Liver (tissue), 9 donors: ENCODE data around the gene TMEM120B. TPM values are rescaled to one million over a fixed set of nuclear protein-coding genes. Genes with fewer than 3 reads are reported as not detected.

Source experiments
- DNase-seq: peaks from one replicate; pipeline ENCODE4 v3.0.0-alpha.2; 2017; ENCODE audit warnings: low spot score
- H3K27ac ChIP-seq, 2 donors: one replicate each; pipeline ENCODE4 v1.7.0; 2013; ENCODE audit warnings: inconsistent platforms in 2 of 2, low read length in 2 of 2, control low read depth in 1 of 2, low read depth in 1 of 2, mild to moderate bottlenecking in 1 of 2
- H3K27me3 ChIP-seq, 4 donors: one replicate each; pipeline versions ENCODE4 v1.6.1 to v1.7.0; 2013; ENCODE audit warnings: low read length in 3 of 4, inconsistent platforms in 1 of 4, mild to moderate bottlenecking in 1 of 4, moderate library complexity in 1 of 4; ENCODE audit not compliant: control insufficient read depth in 4 of 4, insufficient read depth in 4 of 4
- H3K36me3 ChIP-seq, 4 donors: one replicate each; pipeline versions ENCODE4 v1.6.1 to v1.7.0; 2013; ENCODE audit warnings: low read length in 3 of 4, mild to moderate bottlenecking in 3 of 4, low read depth in 1 of 4, moderate library complexity in 1 of 4; ENCODE audit not compliant: control insufficient read depth in 4 of 4, insufficient read depth in 3 of 4
- H3K4me1 ChIP-seq, 4 donors: one replicate each; pipeline versions ENCODE4 v1.6.1 to v1.7.0; 2013; ENCODE audit warnings: low read length in 3 of 4, mild to moderate bottlenecking in 3 of 4, moderate library complexity in 1 of 4; ENCODE audit not compliant: control insufficient read depth in 4 of 4, insufficient read depth in 4 of 4
- H3K4me3 ChIP-seq, 3 donors: one replicate each; pipeline versions ENCODE4 v1.6.1 to v1.7.0; 2013; ENCODE audit warnings: low read length in 3 of 3, control low read depth in 1 of 3, low read depth in 1 of 3, mild to moderate bottlenecking in 1 of 3
- H3K9ac ChIP-seq, 2 donors: one replicate each; pipeline ENCODE4 v1.7.0; 2013; ENCODE audit warnings: low read length in 2 of 2, mild to moderate bottlenecking in 2 of 2, moderate library complexity in 2 of 2, control low read depth in 1 of 2, low read depth in 1 of 2
- H3K9me3 ChIP-seq, 4 donors: one replicate each; pipeline versions ENCODE4 v1.6.1 to v1.7.0; 2013; ENCODE audit warnings: low read length in 3 of 4; ENCODE audit not compliant: control insufficient read depth in 4 of 4
- EGR1 ChIP-seq, 2 donors: IDR thresholded peaks; 2 replicates each; pipeline ENCODE4 v1.6.1; 2016 to 2018; ENCODE audit warnings: antibody characterized with exemption in 2 of 2, low read depth in 2 of 2
- FOXA1 ChIP-seq: IDR thresholded peaks from 2 replicates; pipeline ENCODE4 v1.6.1; 2016; ENCODE audit warnings: antibody characterized with exemption
- FOXA2 ChIP-seq: IDR thresholded peaks from 2 replicates; pipeline ENCODE4 v1.6.1; 2016; ENCODE audit warnings: antibody characterized with exemption
- GABPA ChIP-seq, 2 donors: IDR thresholded peaks in 1 of 2; conservative IDR thresholded peaks in 1 of 2; 2 replicates each; pipeline ENCODE4 v1.6.1; 2016; ENCODE audit warnings: antibody characterized with exemption in 2 of 2, mild to moderate bottlenecking in 1 of 2, moderate library complexity in 1 of 2
- HNF4A ChIP-seq, 2 donors: conservative IDR thresholded peaks; 2 replicates each; pipeline ENCODE4 v1.6.1; 2016; ENCODE audit warnings: antibody characterized with exemption in 2 of 2, mild to moderate bottlenecking in 2 of 2
- HNF4G ChIP-seq: IDR thresholded peaks from 2 replicates; pipeline ENCODE4 v1.6.1; 2016; ENCODE audit warnings: antibody characterized with exemption
- MAX ChIP-seq: IDR thresholded peaks from 2 replicates; pipeline ENCODE4 v1.6.1; 2016; ENCODE audit warnings: antibody characterized with exemption
- NR2F2 ChIP-seq: IDR thresholded peaks from 2 replicates; pipeline ENCODE4 v1.6.1; 2016; ENCODE audit warnings: antibody characterized with exemption
- REST ChIP-seq: IDR thresholded peaks from 2 replicates; pipeline ENCODE4 v1.6.1; 2016; ENCODE audit warnings: antibody characterized with exemption, mild to moderate bottlenecking
- RXRA ChIP-seq, 2 donors: IDR thresholded peaks; 2 replicates each; pipeline ENCODE4 v1.6.1; 2017 to 2018; ENCODE audit warnings: antibody characterized with exemption in 2 of 2, mild to moderate bottlenecking in 1 of 2
- SP1 ChIP-seq: IDR thresholded peaks from 2 replicates; pipeline ENCODE4 v1.6.1; 2018; ENCODE audit warnings: antibody characterized with exemption, mild to moderate bottlenecking
- TAF1 ChIP-seq: conservative IDR thresholded peaks from 2 replicates; pipeline ENCODE4 v1.6.1; 2016; ENCODE audit warnings: antibody characterized with exemption, mild to moderate bottlenecking
- YY1 ChIP-seq: IDR thresholded peaks from 2 replicates; pipeline ENCODE4 v1.6.1; 2016; ENCODE audit warnings: antibody characterized with exemption, mild to moderate bottlenecking
- ZBTB33 ChIP-seq: IDR thresholded peaks from 2 replicates; pipeline ENCODE4 v1.6.1; 2016; ENCODE audit warnings: antibody characterized with exemption
- WGBS: extraction: QIAGEN DNeasy Blood & Tissue Kit; methylation state at CpG from one replicate; pipeline ENCODE4 v1.1.7; 2013; 5-methylcytosine and 5-hydroxymethylcytosine counted together
- polyA plus RNA-seq, 2 donors: library from polyadenylated mRNA; stranded (reverse) in 1 of 2; unstranded in 1 of 2; fragments of 200-250 nt in 1 of 2; fragments of >200 nt in 1 of 2; fragmentation: Nextera tagmentation in 1 of 2; extraction: Ambion mirVana in 1 of 2; gene quantifications; one replicate each; pipeline versions ENCODE4 v1.2.1 to v1.2.3, GENCODE V29; 2013 to 2015
- total RNA-seq, 2 donors: library from RNA; depleted of rRNA; stranded (reverse); fragments of >200 nt; gene quantifications; one replicate each; pipeline ENCODE4 v1.2.3, GENCODE V29; 2014
- TF ChIP-seq, protein P1 (sequence below): IDR thresholded peaks from 2 replicates; pipeline ENCODE4 v1.6.1; 2016; ENCODE audit warnings: antibody characterized with exemption
- donor health status: healthy.
- donor health status: healthy.
- donor health status: healthy.
- donor health status: healthy.
- donor health status: healthy.

TMEM120B gene
- total and polyA plus RNA-seq, 4 donors: 1.6 to 9.2 (median 3.4) TPM

- H3K27ac ChIP-seq: no peak overlapping the region
- H3K27me3 ChIP-seq: no peaks in the 10 kb centered on the region
- DNase-seq: no peak
- H3K36me3 ChIP-seq: peaks cover 34 to 76% (median 43%) of the 10 kb centered on the region in 4 donors
- TF ChIP-seq EGR1 (IDR thresholded peaks at IDR 0.05; ENCODE audit: low read depth in 2 of 2) (no peak), HNF4A (conservative IDR thresholded peaks at IDR 0.05) (no peak), GABPA (IDR thresholded peaks at IDR 0.05 in 1 of 2, conservative IDR thresholded peaks at IDR 0.05 in 1 of 2) (no peak), ZBTB33 (no peak), FOXA2 (no peak), FOXA1 (no peak), HNF4G (no peak), MAX (no peak), RXRA (IDR thresholded peaks at IDR 0.05) (no peak)
- TF ChIP-seq, protein P1, sequence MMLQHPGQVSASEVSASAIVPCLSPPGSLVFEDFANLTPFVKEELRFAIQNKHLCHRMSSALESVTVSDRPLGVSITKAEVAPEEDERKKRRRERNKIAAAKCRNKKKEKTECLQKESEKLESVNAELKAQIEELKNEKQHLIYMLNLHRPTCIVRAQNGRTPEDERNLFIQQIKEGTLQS: no peak
- H3K9ac ChIP-seq: no peak overlapping the region
- 96% methylated on average over 18 of the region's 18 CpGs for WGBS
- no peak overlapping the region for H3K4me3 ChIP-seq
- no peaks in the 10 kb centered on the region for H3K4me1 ChIP-seq
- no peaks in the 10 kb centered on the region for H3K9me3 ChIP-seq
These were observed 112.5 kb downstream of the TMEM120B start for GRCh38 chr12:121825041-121825523.

DNA sequence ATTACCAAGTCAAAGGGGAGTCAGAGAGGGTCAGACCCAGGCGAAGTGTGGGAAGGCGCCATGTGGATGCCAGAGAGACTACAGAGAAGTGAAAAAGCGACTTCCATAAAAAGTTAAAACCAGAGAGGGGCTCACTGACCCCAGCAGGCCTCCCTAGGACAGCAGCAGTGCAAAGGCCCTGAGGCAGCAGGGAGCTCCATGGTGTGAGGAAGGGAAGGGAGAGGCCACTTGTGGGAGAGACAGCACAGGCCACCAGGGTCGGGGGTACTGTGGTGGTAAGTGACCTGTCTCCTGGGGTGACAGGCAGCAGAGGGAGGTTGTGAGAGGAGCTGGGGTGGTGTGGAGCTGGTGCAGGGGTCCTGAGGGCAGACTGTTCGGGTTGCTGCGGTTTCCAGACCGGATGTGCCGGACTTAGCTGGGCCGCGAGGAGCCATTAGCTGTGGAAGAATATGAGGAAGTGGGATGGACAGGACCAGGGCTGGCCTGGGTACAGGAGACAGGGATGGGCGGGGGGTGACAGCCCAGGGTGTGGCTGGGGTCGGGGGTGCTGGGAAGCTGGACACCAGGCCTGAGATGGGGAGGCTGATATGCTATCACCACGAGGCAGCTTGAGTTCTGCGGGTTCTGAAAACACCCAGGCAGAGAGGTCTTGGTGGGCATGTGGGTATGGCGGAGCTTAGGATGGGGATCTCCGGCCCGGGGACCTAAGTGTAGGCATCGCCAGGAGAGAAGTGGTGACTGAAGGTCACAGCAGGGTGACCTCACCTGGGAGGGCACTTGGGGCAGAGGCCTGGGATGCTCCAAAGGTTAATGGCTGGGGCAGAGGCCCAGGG, 114.0 kb downstream of the TMEM120B start:
- no peaks in the 10 kb centered on the region for H3K27me3 ChIP-seq
- 86% methylated on average over 18 of the region's 18 CpGs for WGBS
- H3K4me1 ChIP-seq: no peaks in the 10 kb centered on the region
- no peak for TF ChIP-seq GABPA (IDR thresholded peaks at IDR 0.05 in 1 of 2, conservative IDR thresholded peaks at IDR 0.05 in 1 of 2)
- TF ChIP-seq MAX: no peak
- peak in 1 of 2 donors; percentile 8 for TF ChIP-seq HNF4A (conservative IDR thresholded peaks at IDR 0.05)
- TF ChIP-seq TAF1: no peak
- no peaks in the 10 kb centered on the region for H3K9me3 ChIP-seq
- no peak overlapping the region for H3K27ac ChIP-seq
- DNase-seq: no peak
- no peak overlapping the region for H3K4me3 ChIP-seq
- peaks cover 35 to 80% (median 43%) of the 10 kb centered on the region in 4 donors for H3K36me3 ChIP-seq
- H3K9ac ChIP-seq: no peak overlapping the region

- Histone ChIP-seq H3K4me1 (no peaks in the 10 kb centered on the region), H3K36me3 (peaks cover 31 to 79% (median 40%) of the 10 kb centered on the region in 4 donors), H3K9ac (no peak overlapping the region), H3K27ac (no peak overlapping the region), H3K27me3 (no peaks in the 10 kb centered on the region), H3K9me3 (no peaks in the 10 kb centered on the region), H3K4me3 (no peak overlapping the region)
- no peak for DNase-seq
- WGBS: 96% methylated on average over 48 of the region's 48 CpGs
- TF ChIP-seq YY1 (no peak), RXRA (IDR thresholded peaks at IDR 0.05) (no peak), SP1 (no peak), HNF4A (conservative IDR thresholded peaks at IDR 0.05) (no peak), NR2F2 (no peak), FOXA2 (no peak), HNF4G (no peak), FOXA1 (no peak), REST (no peak), EGR1 (IDR thresholded peaks at IDR 0.05; ENCODE audit: low read depth in 2 of 2) (no peak)
- TF ChIP-seq, protein P1: no peak
These were observed 115.0 kb downstream of the TMEM120B start for GRCh38 chr12:121827351-121828099.
